SKM-1 treated with dmso at 0.1 percent for 144 hours (cell line): ENCODE results near the gene FZD7.

Source experiments
- DNase-seq: peaks from one replicate; lab custom pipeline; 2025; ENCODE audit not compliant: unreplicated experiment; lab: John Stamatoyannopoulos, UW

FZD7 gene

GRCh38 chr2:202033317-202034248 is at the start of gene FZD7:
Gene FZD7, plus strand, starts transcription at chr2:202033855. Its CDS starts 793 bp downstream, at chr2:202034648.
- DNase-seq = peak; percentile 79

DNA sequence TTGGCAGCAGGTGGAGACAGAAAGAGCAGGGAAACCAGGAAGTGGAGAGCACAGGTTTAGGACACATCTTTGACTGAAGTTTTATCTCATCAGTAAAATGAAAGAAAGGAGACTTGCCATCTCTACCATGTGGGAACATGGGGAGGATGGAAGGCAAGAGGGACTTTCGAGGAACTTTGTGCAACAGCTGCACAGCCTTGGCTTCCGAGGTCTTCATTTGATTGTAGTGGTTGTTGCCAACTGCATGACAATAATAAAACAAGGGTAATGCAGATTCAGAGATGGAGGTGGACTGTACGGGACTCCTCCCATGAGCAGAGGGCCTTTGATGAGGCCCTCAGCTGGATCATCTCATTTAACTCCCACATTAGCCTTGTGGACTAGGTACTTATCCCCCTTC is 49.3 kb upstream of the FZD7 start:
- DNase-seq = no peak

- peak; percentile 45 for DNase-seq
Observed at GRCh38 chr2:201984800-201985525, 48.7 kb upstream of the FZD7 start.

DNA sequence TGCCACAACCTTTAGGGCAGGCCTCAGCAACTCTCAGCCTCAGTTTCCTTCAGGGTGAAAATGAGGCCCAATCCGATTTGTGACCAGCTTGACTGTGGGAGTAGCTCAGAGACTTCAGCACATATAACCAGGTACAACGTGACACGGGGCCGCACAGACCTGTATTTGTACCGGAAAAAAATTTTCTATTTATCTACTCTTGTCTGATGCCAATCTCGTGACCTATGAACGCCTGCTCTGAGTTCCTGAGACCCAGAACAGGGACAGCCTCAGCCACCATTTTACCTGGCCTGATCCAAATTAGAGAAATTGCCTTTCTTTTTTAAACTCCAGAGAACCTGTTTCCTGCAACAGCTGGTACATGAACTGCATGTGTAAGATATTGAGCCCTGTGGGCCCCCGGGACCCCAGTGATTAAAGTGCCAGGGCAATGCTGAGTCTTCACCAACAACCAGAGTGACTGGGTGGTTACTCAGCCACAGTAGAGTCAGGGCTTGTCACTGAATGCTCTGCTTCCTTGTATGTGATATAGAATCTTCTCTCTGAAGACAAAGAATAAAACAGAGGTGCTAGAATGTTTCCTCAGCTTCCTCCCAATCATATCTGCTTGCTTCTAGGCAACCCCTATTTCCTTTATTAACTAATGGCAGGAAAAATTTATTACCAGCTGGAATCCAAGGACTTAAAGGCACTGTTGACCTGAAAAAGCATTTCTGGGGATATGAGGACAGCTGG is 47.8 kb upstream of the FZD7 start:
- DNase-seq = no peak

GRCh38 chr2:201986463-201986735 is 47.3 kb upstream of the FZD7 start:
- no peak for DNase-seq

DNA sequence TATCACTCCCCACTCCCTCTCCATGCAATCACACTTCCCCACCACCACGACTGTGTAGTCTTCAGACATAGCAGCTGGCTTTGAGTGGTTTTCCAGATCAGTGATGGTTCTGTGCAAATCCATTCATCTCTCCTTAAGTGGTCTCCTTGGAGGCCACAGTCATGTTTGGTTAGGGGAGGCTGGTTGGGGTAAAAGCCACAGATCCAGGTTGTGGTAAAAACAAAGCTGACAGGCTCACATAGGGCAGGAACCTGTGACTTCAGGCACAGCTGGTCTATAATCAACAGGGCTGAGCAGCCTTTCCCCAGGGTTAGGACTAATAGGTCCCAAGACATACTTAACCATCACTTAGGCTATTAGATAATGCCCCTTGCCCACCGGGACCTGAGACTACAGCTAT is 46.2 kb upstream of the FZD7 start:
- DNase-seq = no peak

GRCh38 chr2:201990069-201990468 is 43.6 kb upstream of the FZD7 start:
- DNase-seq = no peak

DNA sequence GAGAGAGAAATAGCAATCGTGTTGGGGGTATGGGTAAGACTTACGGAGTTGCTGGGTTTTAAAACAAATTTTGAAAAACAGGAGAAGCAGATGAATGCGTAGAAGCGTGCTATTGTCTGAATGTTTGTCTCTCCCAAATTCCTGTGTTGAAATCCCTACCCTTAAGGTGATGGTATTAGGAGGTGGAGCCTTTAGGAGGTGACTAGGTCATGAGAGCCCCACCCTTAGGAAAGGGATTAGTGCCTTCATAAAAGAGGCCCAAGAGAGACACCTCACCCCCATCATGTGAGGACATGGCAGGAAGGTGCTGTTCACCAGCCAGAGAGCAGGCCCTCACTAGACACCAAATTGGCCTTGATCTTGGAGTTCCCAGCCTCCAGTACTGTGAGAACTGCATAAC is 40.7 kb upstream of the FZD7 start:
- DNase-seq = no peak

DNA sequence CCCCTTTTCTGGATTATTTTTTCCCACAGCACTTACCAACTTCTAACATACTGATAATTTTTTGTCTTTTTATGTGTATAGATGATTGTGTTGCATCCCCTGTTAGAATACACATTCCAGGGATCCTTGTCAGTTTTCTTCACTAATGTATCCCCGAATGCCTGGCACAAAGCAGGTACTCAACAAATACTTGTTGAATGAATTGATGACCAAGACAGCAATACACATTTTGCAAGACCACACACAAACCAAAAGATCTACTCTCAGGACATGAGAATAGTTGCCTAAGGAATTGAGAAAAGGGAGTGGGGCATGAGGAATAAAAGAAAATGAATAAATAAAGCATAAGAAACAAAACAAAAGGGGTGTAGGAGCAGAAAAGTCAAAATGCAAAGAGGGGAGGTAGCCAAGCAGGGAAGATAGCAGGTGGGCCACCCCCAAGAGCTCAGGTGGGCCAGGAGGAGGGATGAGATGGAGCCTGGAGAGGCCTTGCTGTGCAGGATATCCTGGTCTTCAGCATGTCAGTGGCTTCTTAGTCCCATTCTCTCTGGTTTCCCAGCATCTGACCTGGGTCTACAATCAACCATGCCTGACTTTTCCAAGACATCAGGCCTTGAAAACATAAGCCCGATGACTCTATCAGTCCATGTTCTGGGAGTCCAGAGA is 38.5 kb upstream of the FZD7 start:
- no peak for DNase-seq

DNA sequence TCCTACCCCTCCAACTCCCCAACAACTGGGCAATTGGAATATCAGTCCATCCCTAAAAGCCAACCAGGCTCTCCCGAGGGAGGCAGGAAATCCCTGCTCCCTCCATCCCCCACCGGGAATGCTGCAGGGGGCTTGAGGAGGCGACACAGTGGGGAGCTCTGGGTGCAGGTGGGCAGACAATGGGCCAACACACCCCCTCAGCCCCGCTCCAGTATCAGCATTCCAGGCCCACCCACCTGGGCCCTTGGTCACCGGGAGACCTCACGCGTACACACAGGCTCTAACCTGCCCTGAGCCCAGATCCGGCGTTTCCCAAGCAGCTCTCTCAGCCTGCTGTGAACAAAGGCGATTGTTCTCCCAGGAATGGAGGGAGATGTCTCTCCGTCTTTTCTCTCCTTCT is 37.6 kb upstream of the FZD7 start:
- DNase-seq = no peak

DNA sequence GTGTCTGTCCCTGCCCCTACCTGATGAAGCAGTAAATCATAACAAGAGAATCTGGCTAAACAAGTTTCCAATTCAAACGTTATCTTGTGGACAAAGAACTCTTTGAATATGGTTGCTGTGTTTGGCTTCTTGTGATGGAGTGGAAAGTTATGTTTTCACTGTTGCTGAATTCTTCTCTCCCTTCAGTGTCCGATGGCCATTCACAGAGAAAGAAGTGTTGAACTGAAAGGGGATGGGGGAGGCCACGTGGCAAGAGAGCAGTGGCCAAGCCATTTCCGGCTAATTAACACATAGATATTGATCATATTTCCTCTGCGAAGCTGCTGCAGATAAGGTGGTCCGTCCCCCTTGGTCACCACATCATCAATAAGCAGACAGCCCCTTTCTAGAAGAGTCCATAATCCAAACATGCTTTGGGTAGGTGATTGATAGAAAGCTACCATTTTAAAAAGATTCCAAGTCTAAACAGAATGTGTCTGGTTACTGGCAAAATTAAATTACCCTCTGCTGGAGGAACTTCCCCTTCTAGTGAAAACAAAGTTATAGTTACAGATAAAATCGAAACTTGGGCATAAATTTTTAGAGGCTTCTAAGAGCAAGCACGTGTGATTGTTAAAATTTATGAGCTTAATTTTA is 36.9 kb upstream of the FZD7 start:
- DNase-seq = no peak

GRCh38 chr2:201999279-201999678 is 34.4 kb upstream of the FZD7 start:
- DNase-seq = no peak

DNA sequence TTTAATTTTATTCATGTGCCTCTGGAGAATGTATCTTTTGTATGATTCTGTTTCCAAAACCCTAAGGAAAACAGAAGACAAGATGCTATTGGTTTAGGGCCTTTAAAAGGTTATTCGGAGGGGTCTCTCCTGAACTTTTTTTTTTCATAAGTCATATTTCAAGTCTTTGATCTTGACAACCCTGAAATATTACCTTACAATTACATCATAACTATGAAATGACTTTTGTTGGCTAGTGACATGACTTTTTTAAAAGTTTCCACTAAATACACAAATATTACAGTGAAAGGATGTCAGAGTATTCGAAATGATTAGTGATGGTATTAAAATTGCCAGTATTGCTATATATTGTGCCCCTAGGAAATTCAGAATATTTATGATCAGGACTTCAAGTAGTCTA is 31.8 kb upstream of the FZD7 start:
- DNase-seq = no peak

GRCh38 chr2:202002381-202002780 is 31.3 kb upstream of the FZD7 start:
- no peak for DNase-seq

GRCh38 chr2:202005272-202005887 is 28.3 kb upstream of the FZD7 start:
- no peak for DNase-seq

DNA sequence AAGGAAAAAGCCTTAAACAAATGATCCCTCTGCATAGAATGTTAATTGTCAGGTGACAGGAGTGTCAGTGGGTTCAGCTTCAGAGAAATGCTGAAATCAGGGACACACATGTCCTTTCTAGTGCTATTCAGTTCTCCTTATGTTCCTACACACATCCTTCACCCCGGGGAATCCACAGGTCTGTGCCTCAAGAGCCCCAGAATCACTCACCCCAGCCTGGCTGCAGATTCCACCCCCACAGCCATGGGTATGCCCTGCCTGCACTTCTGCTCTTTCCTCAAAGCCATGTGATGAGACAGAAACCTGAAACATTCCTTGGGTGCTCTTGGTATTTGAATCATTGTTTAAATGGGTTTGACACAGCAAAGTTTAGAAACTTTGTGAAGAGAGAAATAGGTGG is 27.4 kb upstream of the FZD7 start:
- DNase-seq = no peak

DNA sequence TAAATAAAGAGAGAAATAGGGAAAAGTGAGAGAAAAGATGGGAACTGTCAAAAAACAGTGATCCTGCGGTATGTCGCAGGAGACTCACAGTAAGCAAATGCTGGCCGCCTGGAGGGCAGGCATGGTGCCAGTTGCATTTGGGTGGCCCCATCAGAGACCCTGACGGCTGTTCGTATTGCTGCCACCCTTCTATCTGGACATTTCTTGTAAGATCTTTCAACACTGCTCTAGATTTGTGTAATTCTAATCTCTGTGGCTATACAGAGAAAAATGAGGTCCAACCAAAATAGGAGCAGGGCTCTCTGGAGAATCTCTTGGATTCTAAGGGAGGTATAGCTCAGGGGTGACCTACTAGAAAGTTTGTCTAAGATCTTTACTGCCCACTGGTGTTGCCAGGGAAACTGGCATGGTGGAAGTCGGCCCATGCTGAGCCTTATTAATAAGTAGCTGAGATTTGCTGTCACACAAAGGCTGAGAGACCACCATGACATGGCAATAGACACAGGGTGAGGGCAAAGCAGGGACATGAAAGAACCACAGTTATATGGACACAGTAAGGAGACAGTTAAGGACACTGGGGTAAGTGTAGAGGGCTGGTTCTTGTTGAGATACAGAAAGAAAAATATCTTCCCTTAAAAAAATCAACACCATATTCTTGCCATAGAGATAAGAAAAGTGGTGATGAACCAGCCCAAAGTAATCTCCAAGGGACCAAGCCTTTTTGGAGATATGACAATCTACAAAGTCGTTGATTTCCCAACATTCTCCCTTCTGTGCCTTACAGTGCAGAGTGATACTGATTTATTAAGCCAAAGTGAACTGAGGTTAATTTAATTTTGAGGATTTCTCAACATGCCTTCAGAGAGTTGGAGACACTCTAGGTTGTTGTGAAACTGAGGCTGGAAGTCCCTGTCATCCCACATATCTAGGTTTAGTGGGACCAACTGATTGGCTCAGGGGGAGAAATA is 26.4 kb upstream of the FZD7 start:
- no peak for DNase-seq

GRCh38 chr2:202007983-202008354 is 25.7 kb upstream of the FZD7 start:
- no peak for DNase-seq

GRCh38 chr2:202009019-202009481 is 24.6 kb upstream of the FZD7 start:
- no peak for DNase-seq
